HepG2 (cell line): ENCODE results near the gene GNGT2. TPM values are rescaled to one million over a fixed set of nuclear protein-coding genes. Genes with fewer than 3 reads are reported as not detected.

Source experiments
- ATAC-seq: fragments of 200-7000 bp; cut with Tn5 transposase; 3 replicates; pipeline ENCODE4 v1.9.1; 2020; ENCODE audit warnings: mild to moderate bottlenecking, moderate library complexity
- BruUV-seq: library from RNA; stranded (reverse); fragments of 400-500 nt; replicated peaks from 2 replicates; lab custom pipeline; 2021; lab: Mats Ljungman, UMichigan
- CTCF ChIA-PET: fragments of 300-600 bp; formaldehyde crosslinking; extraction: SDS; loops from one replicate; lab custom pipeline; 2021; ENCODE audit warnings: low total read pairs, inconsistent platforms, low intra/inter-chr PET ratio; lab: Yijun Ruan, JAX
- POLR2A ChIA-PET: fragments of 350-600 bp; sonication (Branson Sonifier 250); formaldehyde crosslinking; loops from one replicate; lab custom pipeline; 2020; ENCODE audit warnings: antibody characterized with exemption, inconsistent platforms; lab: Yijun Ruan, JAX
- DNase-seq: peaks from one replicate; pipeline ENCODE4 v3.0.0-alpha.2; 2015; ENCODE audit warnings: low spot score
- FAIRE-seq: peaks from 3 replicates; lab custom pipeline; 2011; peaks lifted over from hg19 to GRCh38; lab: Jason Lieb, UNC
- H2AFZ ChIP-seq: one replicate; pipeline ENCODE4 v1.6.1; 2011; ENCODE audit warnings: low read length, inconsistent platforms
- H3K27ac ChIP-seq: fragments of 300-600 bp; 3 replicates; pipeline ENCODE4 v1.8.0; 2011; ENCODE audit warnings: mixed run types, mild to moderate bottlenecking, mixed read lengths, low read length, inconsistent platforms; ENCODE audit not compliant: insufficient read depth; ENCODE audit errors: extremely low read length
- H3K27me3 ChIP-seq, 2 experiments: fragments of 200-600 bp in 1 of 2; 2 replicates in 1 of 2; 3 replicates in 1 of 2; pipeline versions ENCODE4 v1.6.0 to v1.8.0; 2011; ENCODE audit warnings: low read length in 2 of 2, mild to moderate bottlenecking in 2 of 2, moderate library complexity in 2 of 2, inconsistent platforms in 1 of 2; ENCODE audit not compliant: insufficient read depth in 2 of 2, control insufficient read depth in 1 of 2
- H3K36me3 ChIP-seq, 2 experiments: fragments of 200-600 bp in 1 of 2; replicated peaks in 1 of 2; 2 replicates in 1 of 2; 3 replicates in 1 of 2; pipeline versions ENCODE4 v1.5.1 to v1.8.0; 2011; ENCODE audit warnings: low read length in 2 of 2, inconsistent platforms in 1 of 2; ENCODE audit not compliant: insufficient read depth in 2 of 2, control insufficient read depth in 1 of 2
- H3K4me1 ChIP-seq: 2 replicates; pipeline ENCODE4 v1.5.1; 2012; ENCODE audit warnings: low read length, inconsistent platforms; ENCODE audit not compliant: insufficient read depth
- H3K4me2 ChIP-seq: 2 replicates; pipeline ENCODE4 v1.6.0; 2011; ENCODE audit warnings: low read depth, low read length, inconsistent platforms
- H3K4me3 ChIP-seq, 3 experiments: fragments of 200-600 bp in 1 of 3; sonication (generic), shearing (Covaris generic) in 1 of 3; replicated peaks in 1 of 3; 2 replicates each; pipeline ENCODE4 v1.5.1; 2011 to 2016; ENCODE audit warnings: low read length in 3 of 3, inconsistent platforms in 2 of 3, low read depth in 2 of 3, mild to moderate bottlenecking in 2 of 3, control low read depth in 1 of 3, mixed read lengths in 1 of 3; ENCODE audit not compliant: insufficient read depth in 1 of 3
- H3K79me2 ChIP-seq: one replicate; pipeline ENCODE4 v1.6.1; 2011; ENCODE audit warnings: low read length, inconsistent platforms; ENCODE audit not compliant: insufficient read depth
- H3K9ac ChIP-seq: 2 replicates; pipeline ENCODE4 v1.6.0; 2011; ENCODE audit warnings: mild to moderate bottlenecking, low read depth, low read length, inconsistent platforms; ENCODE audit not compliant: insufficient read depth
- H3K9me3 ChIP-seq: 2 replicates; pipeline ENCODE4 v1.5.1; 2012; ENCODE audit warnings: mild to moderate bottlenecking, low read length
- H4K20me1 ChIP-seq: 2 replicates; pipeline ENCODE4 v1.6.0; 2011; ENCODE audit warnings: inconsistent platforms, mild to moderate bottlenecking, low read length, moderate library complexity; ENCODE audit not compliant: insufficient read depth
- ARNT2 ChIP-seq: sonication (generic); formaldehyde crosslinking; IDR thresholded peaks from 2 replicates; pipeline ENCODE4 v1.8.0; 2022; ENCODE audit warnings: mild to moderate bottlenecking, low read depth, missing genetic modification reagents, moderate library complexity
- BRF2 ChIP-seq: sonication (generic); formaldehyde crosslinking; IDR thresholded peaks from 2 replicates; pipeline ENCODE4 v1.8.1; 2022; ENCODE audit warnings: mild to moderate bottlenecking, missing genetic modification reagents
- CBFB ChIP-seq: sonication (generic); formaldehyde crosslinking; IDR thresholded peaks from 2 replicates; pipeline ENCODE4 v1.4.0; 2020; ENCODE audit warnings: missing genetic modification reagents
- ETS1 ChIP-seq: sonication (generic); formaldehyde crosslinking; IDR thresholded peaks from 2 replicates; pipeline ENCODE4 v1.4.0; 2020; ENCODE audit warnings: missing genetic modification reagents
- FOXO4 ChIP-seq: sonication (generic); formaldehyde crosslinking; conservative IDR thresholded peaks from 2 replicates; pipeline ENCODE4 v1.8.1; 2023; ENCODE audit warnings: missing genetic modification reagents
- KAT8 ChIP-seq: IDR thresholded peaks from 2 replicates; pipeline ENCODE4 v1.6.1; 2016; ENCODE audit warnings: missing genetic modification reagents, missing compliant biosample characterization
- KDM4B ChIP-seq: sonication (generic); formaldehyde crosslinking; IDR thresholded peaks from 2 replicates; pipeline ENCODE4 v1.4.0; 2020; ENCODE audit warnings: missing genetic modification reagents
- POLR2G ChIP-seq: fragments of 200-400 bp; formaldehyde crosslinking; IDR thresholded peaks from 2 replicates; pipeline ENCODE4 v1.6.1; 2018; ENCODE audit warnings: mild to moderate bottlenecking, low read depth, low read length, moderate library complexity
- REXO4 ChIP-seq: sonication (generic); formaldehyde crosslinking; IDR thresholded peaks from 2 replicates; pipeline ENCODE4 v1.8.0; 2022; ENCODE audit warnings: missing genetic modification reagents, mild to moderate bottlenecking, borderline replicate concordance
- RXRA ChIP-seq: sonication (generic); formaldehyde crosslinking; IDR thresholded peaks from 2 replicates; pipeline ENCODE4 v1.5.1; 2020; ENCODE audit warnings: missing genetic modification reagents
- ZNF333 ChIP-seq: sonication (generic); formaldehyde crosslinking; IDR thresholded peaks from 2 replicates; pipeline ENCODE4 v1.4.0; 2020; ENCODE audit warnings: mild to moderate bottlenecking, missing genetic modification reagents, borderline replicate concordance
- ZNF34 ChIP-seq: sonication (generic); formaldehyde crosslinking; IDR thresholded peaks from 2 replicates; pipeline ENCODE4 v1.4.0; 2020; ENCODE audit warnings: mild to moderate bottlenecking, missing genetic modification reagents, borderline replicate concordance
- ZNF841 ChIP-seq: sonication (generic); formaldehyde crosslinking; IDR thresholded peaks from 2 replicates; pipeline ENCODE4 v1.8.1; 2023; ENCODE audit warnings: missing genetic modification reagents, borderline replicate concordance
- WGBS: methylation state at CpG from one replicate; pipeline ENCODE4 v1.1.6; 2017; ENCODE audit warnings: low lambda C conversion rate; 5-methylcytosine and 5-hydroxymethylcytosine counted together
- in situ Hi-C: cut with HindIII; loops from 2 replicates; pipeline ENCODE4 v1.10.0; 2017; ENCODE audit warnings: low pct_unique_long_range_greater_than_20kb; ENCODE audit not compliant: extremely low pct_ligation_motif_present
- intact Hi-C: fragments of 100-400 bp; cut with micrococcal nuclease; formaldehyde crosslinking; loops from one replicate; pipeline ENCODE4 v1.10.0; 2022; ENCODE audit not compliant: unreplicated experiment
- polyA plus RNA-seq, 8 experiments: library from polyadenylated mRNA; depleted of rRNA in 3 of 8; stranded (reverse) in 7 of 8; unstranded in 1 of 8; fragments of >200 nt; fragmentation: Illumina TruSeq in 4 of 8; extraction: Trizol in 4 of 8; gene quantifications; 2 replicates each; pipeline versions ENCODE4 v1.2.1 to v1.2.3, GENCODE V29; 2011 to 2016; ENCODE audit warnings: low read depth in 4 of 8, missing spikeins in 1 of 8, mixed read lengths in 1 of 8; ENCODE audit not compliant: insufficient read depth in 1 of 8
- total RNA-seq, 5 experiments: library from RNA; depleted of rRNA; stranded (reverse); fragments of >200 nt; fragmentation: Illumina TruSeq; extraction: Trizol; gene quantifications; 2 replicates each; pipeline ENCODE4 v1.2.3, GENCODE V29; 2016; ENCODE audit warnings: low read depth in 1 of 5

The GNGT2 gene
- total and polyA plus RNA-seq, 2 of the 13 experiments (the other 11 are each of a cell fraction or from before 2014, with no cell fraction given) = not detected

- no TSS peak for BruUV-seq
- Histone ChIP-seq H3K36me3 (no peaks in the 10 kb centered on the region), H3K27ac (no peak overlapping the region), H3K4me2 (no peak overlapping the region), H4K20me1 (no peaks in the 10 kb centered on the region), H2AFZ (no peak overlapping the region), H3K27me3 (peaks cover 8 to 71% of the 10 kb centered on the region in 2 experiments), H3K4me3 (no peak overlapping the region), H3K9me3 (no peaks in the 10 kb centered on the region), H3K9ac (no peak overlapping the region), H3K4me1 (no peaks in the 10 kb centered on the region), H3K79me2 (no peaks in the 10 kb centered on the region)
- intact Hi-C loops = no loop called here
- in situ Hi-C loops = no loop called here
- CTCF ChIA-PET = no interaction called here
- FAIRE-seq = no peak
- no peak for DNase-seq
- TF ChIP-seq ETS1 (no peak), CBFB (CRISPR knock-in tag) (no peak), ZNF841 (CRISPR knock-in tag) (no peak), ZNF34 (CRISPR knock-in tag) (no peak), POLR2G (no peak), RXRA (CRISPR knock-in tag) (no peak), REXO4 (no peak), KDM4B (CRISPR knock-in tag) (no peak), ZNF333 (CRISPR knock-in tag) (no peak), KAT8 (no peak), ARNT2 (CRISPR knock-in tag) (no peak), FOXO4 (no peak), BRF2 (no peak)
- POLR2A ChIA-PET = no interaction called here
- no peak for ATAC-seq
- 17% methylated on average over 15 of the region's 17 CpGs for WGBS
Observed at GRCh38 chr17:49217651-49218413, 7.5 kb upstream of the GNGT2 start.
